Adrenal gland (tissue), 12 donors: ENCODE results near the gene EEF1G. TPM values are rescaled to one million over a fixed set of nuclear protein-coding genes. Genes with fewer than 3 reads are reported as not detected.
"Not testable (repeated sequence)": the region's sequence is repeated elsewhere in the genome, so short reads cannot be mapped to it uniquely, and the experiment has no call there.

Experiments
- DNase-seq, 7 donors: peaks; one replicate each; pipeline ENCODE4 v3.0.0-alpha.2; 2019 to 2020
- H3K27ac ChIP-seq, 5 donors: fragments of 200-600 bp; sonication (generic) in 4 of 5; 1 replicate in 3 of 5; 2 replicates in 2 of 5; pipeline versions ENCODE4 v1.5.1 to v1.8.0; 2016 to 2020; ENCODE audit warnings: mild to moderate bottlenecking in 1 of 5
- H3K27me3 ChIP-seq: fragments of 200-600 bp; 2 replicates; pipeline ENCODE4 v1.8.0; 2021
- H3K36me3 ChIP-seq, 2 donors: fragments of 200-600 bp; replicated peaks in 1 of 2; 1 replicate in 1 of 2; 2 replicates in 1 of 2; pipeline versions ENCODE4 v1.5.1 to v1.8.0; 2018 to 2022
- H3K4me1 ChIP-seq, 2 donors: fragments of 200-600 bp; replicated peaks in 1 of 2; 1 replicate in 1 of 2; 2 replicates in 1 of 2; pipeline versions ENCODE4 v1.5.1 to v1.8.0; 2018 to 2021
- H3K4me3 ChIP-seq, 4 donors: fragments of 200-600 bp; sonication (generic) in 3 of 4; one replicate each; pipeline ENCODE4 v1.5.1; 2016 to 2018
- H3K9me3 ChIP-seq, 3 donors: fragments of 200-600 bp; sonication (generic) in 1 of 3; replicated peaks in 1 of 3; 1 replicate in 2 of 3; 2 replicates in 1 of 3; pipeline versions ENCODE4 v1.5.1 to v1.8.0; 2016 to 2021
- CTCF ChIP-seq, 6 experiments: fragments of 450-650 bp in 4 of 6; fragments of 200-600 bp in 2 of 6; sonication (generic) in 1 of 6; IDR thresholded peaks; 1 replicate in 5 of 6; 2 replicates in 1 of 6; pipeline versions ENCODE4 v1.5.1 to v1.8.0; 2016 to 2021; ENCODE audit warnings: antibody characterized with exemption in 6 of 6, mild to moderate bottlenecking in 2 of 6, moderate library complexity in 1 of 6
- POLR2A ChIP-seq, 2 donors: fragments of 450-650 bp; IDR thresholded peaks; one replicate each; pipeline ENCODE4 v1.6.1; 2017; ENCODE audit warnings: antibody characterized with exemption in 2 of 2, mild to moderate bottlenecking in 2 of 2, moderate library complexity in 1 of 2
- WGBS, 4 donors: extraction: QIAGEN DNeasy Blood & Tissue Kit in 2 of 4; methylation state at CpG; one replicate each; pipeline versions ENCODE4 v1.1.5 to v1.1.7; 2013 to 2017; 5-methylcytosine and 5-hydroxymethylcytosine counted together
- intact Hi-C, 2 donors: fragments of 100-400 bp; cut with DNase I; formaldehyde crosslinking; loops; one replicate each; pipeline versions ENCODE4 v1.14.1 to v1.15.0; 2022 to 2023
- polyA plus RNA-seq, 3 donors: library from polyadenylated mRNA; stranded (reverse); fragments of 200-250 nt in 2 of 3; fragments of 350-450 nt in 1 of 3; fragmentation: Illumina TruSeq in 1 of 3; extraction: RNeasy Lipid Tissue Mini Kit (QIAGEN cat#74804) in 1 of 3; gene quantifications; one replicate each; pipeline ENCODE4 v1.2.3, GENCODE V29; 2013 to 2014
- total RNA-seq, 9 donors: library from RNA; depleted of rRNA in 4 of 9; stranded (reverse); fragments of >200 nt in 4 of 9; fragments of 120-200 nt in 1 of 9; fragmentation: NEBNext Ultra II Directional in 1 of 9; extraction: Animal tissue kit (Norgen Biotek cat#: 25700) in 1 of 9; gene quantifications; one replicate each; pipeline versions ENCODE4 v1.1.0 to v1.2.4, GENCODE V29; 2013 to 2023
- donor health status: healthy with polysubstance abuse.
- donor health status: Bipolar disorder and iron deficiency.
- donor health status: DM: yes; HTN: yes; CAD: no.
- donor health status: DM: no; HTN: no; CAD: no.
- donor health status: DM: no; HTN: no; CAD: no.
- donor health status: DM: yes; HTN: yes; CAD: no.

Gene EEF1G
- total and polyA plus RNA-seq, 12 donors: 646 to 1,585 (median 1,183) TPM

GRCh38 chr11:62591448-62592145 lies 17.9 kb upstream of the EEF1G start, which contains the start of gene TUT1:
Gene TUT1 (minus strand): TSS chr11:62591523. CDS start chr11:62591485, 38 bp downstream.
- Histone ChIP-seq H3K4me1 (peaks cover 9 to 26% of the 10 kb centered on the region in 2 donors), H3K27ac (peak within 1 kb of the TSS; percentile 84 to 96 (median 95)), H3K27me3 (no peaks in the 10 kb centered on the region), H3K36me3 (peaks cover 0 to 52% of the 10 kb centered on the region in 2 donors), H3K4me3 (peak within 1 kb of the TSS; percentile 43 to 83 (median 50)), H3K9me3 (no peaks in the 10 kb centered on the region)
- intact Hi-C loops: no loop called here
- 0 to 1% (median 0%) methylated on average over 16 to 58 of the region's 58 CpGs for WGBS, 4 donors
- DNase-seq: peak; percentile 96 to 99 (median 98)
- TF ChIP-seq CTCF (IDR thresholded peaks at IDR 0.05) (peak in 1 of 6 experiments; percentile 10), POLR2A (IDR thresholded peaks at IDR 0.05) (peak; percentile 76 to 95)

GRCh38 chr11:62588966-62589637 lies 15.4 kb upstream of the EEF1G start:
- H3K36me3 ChIP-seq: peaks cover 0 to 48% of the 10 kb centered on the region in 2 donors
- H3K4me1 ChIP-seq: peaks cover 9 to 26% of the 10 kb centered on the region in 2 donors
- intact Hi-C loops: no loop called here
- H3K27ac ChIP-seq: no peak overlapping the region
- H3K27me3 ChIP-seq: no peaks in the 10 kb centered on the region
- H3K9me3 ChIP-seq: no peaks in the 10 kb centered on the region
- no peak for TF ChIP-seq CTCF (IDR thresholded peaks at IDR 0.05)
- no peak for TF ChIP-seq POLR2A (IDR thresholded peaks at IDR 0.05)
- H3K4me3 ChIP-seq: no peak overlapping the region
- WGBS, 4 donors: 68 to 74% (median 69%) methylated on average over 18 of the region's 18 CpGs
- peak in 1 of 7 donors; percentile 19 for DNase-seq

GRCh38 chr11:62585356-62585755 lies 11.7 kb upstream of the EEF1G start:
- H3K27ac ChIP-seq, H3K4me3 ChIP-seq, intact Hi-C loops, DNase-seq, H3K9me3 ChIP-seq, H3K27me3 ChIP-seq: not testable (repeated sequence)
- Histone ChIP-seq H3K4me1 (peaks cover 0 to 12% of the 10 kb centered on the region in 2 donors), H3K36me3 (peaks cover 0 to 57% of the 10 kb centered on the region in 2 donors)
- WGBS, 4 donors: 90 to 96% (median 95%) methylated on average over 6 to 7 of the region's 7 CpGs

- H3K27ac ChIP-seq, H3K9me3 ChIP-seq, DNase-seq, intact Hi-C loops, H3K4me3 ChIP-seq, H3K4me1 ChIP-seq, H3K27me3 ChIP-seq: not testable (repeated sequence)
- WGBS, 4 donors: 97 to 100% (median 98%) methylated on average over 4 of the region's 4 CpGs
- H3K36me3 ChIP-seq: peaks cover 0 to 66% of the 10 kb centered on the region in 2 donors
Observed at GRCh38 chr11:62581735-62582134, 8.0 kb upstream of the EEF1G start.

GRCh38 chr11:62580959-62581715 lies 7.4 kb upstream of the EEF1G start:
- Histone ChIP-seq H3K4me3 (no peak overlapping the region), H3K27ac (peak overlapping the region in 1 of 5 donors; percentile 2), H3K36me3 (peaks cover 0 to 68% of the 10 kb centered on the region in 2 donors), H3K27me3 (no peaks in the 10 kb centered on the region), H3K9me3 (no peaks in the 10 kb centered on the region), H3K4me1 (peaks cover 0 to 7% of the 10 kb centered on the region in 2 donors)
- no peak for TF ChIP-seq CTCF (IDR thresholded peaks at IDR 0.05)
- TF ChIP-seq POLR2A (IDR thresholded peaks at IDR 0.05): no peak
- intact Hi-C loops: no loop called here
- 87 to 89% (median 88%) methylated on average over 18 of the region's 18 CpGs for WGBS, 4 donors
- DNase-seq: no peak
